HUES6 (cell line): ENCODE measurements around the gene SHISA9.

Experiments
- H3K27ac ChIP-seq: 2 replicates; pipeline ENCODE4 v1.7.0; 2013; ENCODE audit warnings: low read depth, mild to moderate bottlenecking, low read length, inconsistent platforms
- H3K27me3 ChIP-seq: 2 replicates; pipeline ENCODE4 v1.6.1; 2013; ENCODE audit warnings: low read length; ENCODE audit not compliant: control insufficient read depth, insufficient read depth
- H3K36me3 ChIP-seq: 2 replicates; pipeline ENCODE4 v1.6.1; 2013; ENCODE audit warnings: low read length; ENCODE audit not compliant: control insufficient read depth, insufficient read depth
- H3K4me1 ChIP-seq: 2 replicates; pipeline ENCODE4 v1.6.1; 2013; ENCODE audit warnings: low read length; ENCODE audit not compliant: control insufficient read depth, insufficient read depth
- H3K4me3 ChIP-seq: 2 replicates; pipeline ENCODE4 v1.5.1; 2013; ENCODE audit warnings: low read depth, low read length
- H3K9ac ChIP-seq: one replicate; pipeline ENCODE4 v1.6.1; 2013; ENCODE audit warnings: mild to moderate bottlenecking, low read length
- H3K9me3 ChIP-seq: 2 replicates; pipeline ENCODE4 v1.6.1; 2013; ENCODE audit warnings: low read depth, low read length; ENCODE audit not compliant: control insufficient read depth, insufficient read depth

Gene SHISA9

DNA sequence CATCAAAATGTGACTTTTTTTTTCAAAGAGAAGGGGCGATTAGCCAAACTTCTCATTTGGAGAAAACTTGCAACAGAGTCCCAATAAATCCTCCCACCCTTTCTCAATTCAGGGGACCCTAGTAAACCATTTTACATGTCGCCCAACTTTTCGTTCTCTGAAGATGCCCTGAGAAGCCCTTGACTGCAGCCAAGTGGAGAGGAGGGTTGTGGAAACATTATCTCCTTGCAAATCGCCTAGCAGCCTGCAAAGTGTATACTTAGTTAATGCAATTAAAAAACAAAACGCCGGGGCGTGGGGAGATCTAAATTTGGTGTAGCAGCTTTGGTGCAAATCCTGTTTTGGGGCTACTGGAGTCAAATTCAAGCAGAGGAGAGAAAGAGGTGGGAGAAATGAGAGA lies 1.2 kb upstream of the SHISA9 start:
- Histone ChIP-seq H3K9me3 (no peaks in the 10 kb centered on the region), H3K4me3 (peak overlapping the region; percentile 88), H3K9ac (peak overlapping the region; percentile 71), H3K36me3 (no peaks in the 10 kb centered on the region), H3K27ac (no peak overlapping the region), H3K27me3 (peaks cover 52% of the 10 kb centered on the region), H3K4me1 (peaks cover 23% of the 10 kb centered on the region)

DNA sequence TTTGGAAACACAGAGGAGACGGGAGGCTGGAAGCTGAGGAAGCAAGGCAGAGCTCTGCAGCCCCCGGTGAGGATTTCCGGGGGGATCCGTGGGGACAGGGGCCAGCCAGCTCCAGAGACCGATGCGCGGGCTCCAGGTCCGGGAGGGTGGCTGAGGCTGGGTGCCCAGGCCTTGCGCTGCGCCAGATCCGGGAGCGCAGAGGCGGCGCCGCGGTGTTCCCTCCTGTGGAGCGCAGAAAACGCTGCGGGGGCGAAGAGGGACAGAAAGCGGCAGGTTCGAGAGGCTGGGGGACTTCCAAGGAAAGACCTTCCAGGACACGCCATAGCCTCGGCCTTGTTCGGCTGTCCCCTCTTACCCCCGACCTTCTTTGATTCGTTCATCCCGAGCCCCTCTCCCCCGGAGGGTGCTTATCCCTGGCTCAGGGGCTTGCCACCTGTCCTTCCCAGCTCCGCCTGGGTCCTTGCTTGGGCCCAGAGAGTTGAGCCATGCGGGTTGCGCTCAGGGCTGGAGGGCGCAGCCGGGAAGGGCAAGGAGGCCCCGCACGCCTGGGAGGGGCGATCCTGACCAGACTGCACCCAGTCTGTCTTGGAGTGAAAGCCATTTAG lies 697 bp upstream of the SHISA9 start:
- Histone ChIP-seq H3K4me1 (peaks cover 23% of the 10 kb centered on the region), H3K4me3 (peak overlapping the region; percentile 88), H3K27ac (no peak overlapping the region), H3K9ac (peak overlapping the region; percentile 71), H3K36me3 (no peaks in the 10 kb centered on the region), H3K9me3 (no peaks in the 10 kb centered on the region), H3K27me3 (peaks cover 52% of the 10 kb centered on the region)

DNA sequence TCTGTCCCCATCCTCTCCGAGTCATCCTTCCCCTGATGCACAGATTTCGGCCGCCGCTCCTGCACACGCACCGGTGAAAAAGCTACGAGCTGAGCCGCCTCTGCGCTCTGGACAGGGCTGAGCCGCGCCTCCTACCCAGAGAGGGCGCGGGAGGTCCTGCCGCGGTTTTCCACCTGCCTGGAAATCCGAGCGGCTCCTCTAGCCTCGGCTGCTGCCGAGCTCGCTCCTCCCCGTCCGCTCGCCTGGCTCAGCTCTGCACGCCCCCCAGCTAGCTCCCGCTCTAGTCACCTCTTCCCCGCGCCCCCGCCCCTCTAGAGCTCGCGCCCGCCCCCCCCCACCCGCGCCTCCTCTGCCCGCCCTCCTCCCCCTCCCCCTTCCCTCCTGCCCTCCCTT lies 198 bp upstream of the SHISA9 start:
- Histone ChIP-seq H3K9me3 (no peaks in the 10 kb centered on the region), H3K27me3 (peaks cover 52% of the 10 kb centered on the region), H3K9ac (peak overlapping the region; percentile 71), H3K27ac (no peak overlapping the region), H3K4me1 (peaks cover 26% of the 10 kb centered on the region), H3K36me3 (no peaks in the 10 kb centered on the region), H3K4me3 (peak overlapping the region; percentile 88)

DNA sequence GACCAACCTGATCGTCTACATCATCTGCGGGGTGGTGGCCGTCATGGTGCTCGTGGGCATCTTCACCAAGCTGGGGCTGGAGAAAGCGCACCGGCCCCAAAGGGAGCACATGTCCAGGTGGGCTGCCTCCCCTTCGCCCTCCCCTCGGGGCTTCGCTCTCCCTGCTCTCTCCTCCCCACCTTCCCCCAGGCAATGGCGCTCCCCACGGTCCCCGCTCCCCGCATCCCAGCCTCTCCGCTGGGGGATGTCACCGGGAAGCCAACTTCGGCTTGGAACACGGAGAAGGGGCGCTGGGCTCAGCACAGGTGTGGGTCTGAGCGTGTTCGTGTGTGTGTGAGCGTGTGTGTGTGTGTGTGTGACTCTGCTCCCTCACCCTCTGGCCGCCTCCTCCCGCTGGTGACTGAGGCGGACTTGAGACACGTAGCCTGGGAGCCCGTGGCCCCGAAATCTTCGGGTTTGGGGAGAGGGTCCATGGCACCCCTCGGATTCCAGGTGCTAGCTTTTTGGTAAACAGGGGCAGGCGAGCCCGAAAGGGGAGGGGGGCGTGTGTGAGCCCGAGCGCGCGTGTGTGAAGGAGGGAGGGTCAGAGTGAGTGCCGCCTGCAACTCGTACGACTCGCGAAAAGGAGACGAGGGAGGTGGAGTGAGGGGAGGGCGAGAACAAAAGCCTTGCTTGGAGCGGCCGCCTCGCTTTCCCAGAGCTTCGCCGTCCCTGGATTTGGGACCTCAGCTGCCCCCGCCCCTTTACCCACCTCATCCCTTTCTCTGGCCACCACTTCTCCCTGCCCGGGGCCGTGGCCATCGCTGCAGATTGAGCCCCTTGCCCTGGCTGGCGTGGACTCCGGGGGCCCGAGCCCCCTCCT lies 1.3 kb downstream of the SHISA9 start:
- H3K4me1 ChIP-seq, result peaks cover 28% of the 10 kb centered on the region
- peak overlapping the region; percentile 76 for H3K9ac ChIP-seq
- H3K4me3 ChIP-seq, result peak overlapping the region; percentile 88
- no peaks in the 10 kb centered on the region for H3K9me3 ChIP-seq
- H3K36me3 ChIP-seq, result no peaks in the 10 kb centered on the region
- peaks cover 52% of the 10 kb centered on the region for H3K27me3 ChIP-seq
- H3K27ac ChIP-seq, result no peak overlapping the region

DNA sequence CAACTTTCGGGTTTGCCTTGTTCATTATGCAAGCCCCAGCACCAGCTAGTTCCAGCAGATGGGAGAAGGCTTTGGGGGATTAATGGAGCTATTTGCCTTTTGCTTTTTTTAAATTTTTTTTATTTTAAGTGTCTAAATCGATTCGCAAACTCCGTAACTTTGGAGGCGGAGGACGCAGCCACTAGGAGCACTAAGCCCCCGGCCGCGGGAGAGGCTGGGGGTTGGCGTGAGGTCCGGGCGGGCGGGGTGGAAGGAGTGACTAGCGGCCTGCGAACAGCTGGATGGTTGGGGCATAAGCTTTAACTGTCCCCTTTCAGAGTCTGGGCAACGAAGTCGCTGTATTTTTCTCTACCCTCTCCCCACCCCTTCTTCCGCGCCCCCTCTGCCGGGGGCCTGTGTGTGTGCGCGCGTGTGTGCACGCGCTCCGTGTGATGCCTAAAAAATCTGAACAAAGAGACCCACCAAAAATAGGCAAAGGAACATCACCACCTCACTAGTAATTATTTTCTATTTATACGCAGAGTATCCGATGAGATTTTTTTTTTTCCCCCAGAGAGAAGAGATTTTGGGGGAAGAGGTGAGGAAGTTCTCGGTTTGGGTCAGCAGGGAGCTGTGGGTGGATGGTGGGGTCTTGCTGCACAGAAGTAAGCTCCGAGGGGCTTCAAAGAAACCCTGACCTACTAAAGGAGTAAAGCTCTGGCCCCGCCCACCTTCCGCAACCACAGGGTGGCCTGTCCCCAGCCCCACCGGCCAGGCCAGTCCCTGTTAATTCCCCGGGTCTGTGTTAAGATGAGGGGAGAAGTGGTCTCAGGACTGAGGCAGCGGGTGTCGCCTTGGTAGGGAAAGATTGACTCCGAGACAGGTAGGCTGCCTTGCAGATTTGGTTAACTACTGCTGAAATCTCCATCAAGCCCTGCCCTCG lies 2.3 kb downstream of the SHISA9 start:
- Histone ChIP-seq H3K36me3 (peaks cover 4% of the 10 kb centered on the region), H3K27ac (no peak overlapping the region), H3K9me3 (no peaks in the 10 kb centered on the region), H3K4me1 (peaks cover 20% of the 10 kb centered on the region), H3K9ac (peak overlapping the region; percentile 76), H3K4me3 (peak overlapping the region; percentile 88), H3K27me3 (peaks cover 52% of the 10 kb centered on the region)

DNA sequence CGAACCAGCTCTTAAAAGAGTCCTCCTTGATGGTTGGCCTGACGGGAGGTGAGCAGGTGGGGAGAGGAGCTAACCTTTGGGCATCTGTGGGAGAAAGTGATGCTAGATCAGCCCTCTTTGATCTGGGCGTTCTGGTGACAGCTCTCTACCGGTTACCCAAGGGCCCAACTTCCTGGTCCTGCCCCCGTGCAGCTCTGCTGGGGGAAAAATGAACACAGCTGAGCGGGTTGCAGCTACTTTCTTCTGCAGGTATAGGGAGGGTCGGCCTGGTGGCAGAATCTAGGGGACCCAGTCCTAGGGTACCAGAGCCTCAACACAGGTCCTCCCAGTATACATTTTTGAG lies 2.9 kb downstream of the SHISA9 start:
- H3K9ac ChIP-seq, result no peak overlapping the region
- peak overlapping the region; percentile 88 for H3K4me3 ChIP-seq

DNA sequence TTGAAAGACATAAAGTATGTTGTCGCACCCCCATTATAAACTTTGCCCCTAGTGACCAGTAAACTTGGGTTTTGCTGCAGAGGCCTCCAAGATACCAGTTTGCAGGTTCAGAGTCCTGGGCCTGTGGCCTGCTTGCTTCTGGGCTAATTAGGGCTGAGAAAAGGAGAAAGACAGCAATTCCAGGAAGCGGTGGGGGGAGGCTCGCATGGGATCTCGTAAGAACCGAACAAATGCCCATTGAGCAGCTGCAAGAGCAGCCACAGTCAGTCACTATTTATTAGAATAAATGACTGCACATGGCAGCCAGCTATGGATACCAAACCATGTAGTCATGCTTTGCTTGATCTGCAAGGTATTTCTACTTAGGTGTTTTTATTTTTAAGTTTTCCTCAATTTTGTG lies 4.9 kb downstream of the SHISA9 start:
- Histone ChIP-seq H3K27ac (no peak overlapping the region), H3K4me3 (no peak overlapping the region), H3K9me3 (0 out of 2 replicates have a peak, but pooled peaks cover 3% of the 10 kb centered on the region), H3K36me3 (peaks cover 28% of the 10 kb centered on the region), H3K4me1 (peaks cover 5% of the 10 kb centered on the region), H3K27me3 (peaks cover 26% of the 10 kb centered on the region), H3K9ac (no peak overlapping the region)

More for the DNA sequence above, 2.9 kb downstream of the SHISA9 start:
- Histone ChIP-seq H3K27ac (no peak overlapping the region), H3K36me3 (peaks cover 10% of the 10 kb centered on the region), H3K27me3 (peaks cover 46% of the 10 kb centered on the region), H3K4me1 (peaks cover 14% of the 10 kb centered on the region), H3K9me3 (no peaks in the 10 kb centered on the region)

DNA sequence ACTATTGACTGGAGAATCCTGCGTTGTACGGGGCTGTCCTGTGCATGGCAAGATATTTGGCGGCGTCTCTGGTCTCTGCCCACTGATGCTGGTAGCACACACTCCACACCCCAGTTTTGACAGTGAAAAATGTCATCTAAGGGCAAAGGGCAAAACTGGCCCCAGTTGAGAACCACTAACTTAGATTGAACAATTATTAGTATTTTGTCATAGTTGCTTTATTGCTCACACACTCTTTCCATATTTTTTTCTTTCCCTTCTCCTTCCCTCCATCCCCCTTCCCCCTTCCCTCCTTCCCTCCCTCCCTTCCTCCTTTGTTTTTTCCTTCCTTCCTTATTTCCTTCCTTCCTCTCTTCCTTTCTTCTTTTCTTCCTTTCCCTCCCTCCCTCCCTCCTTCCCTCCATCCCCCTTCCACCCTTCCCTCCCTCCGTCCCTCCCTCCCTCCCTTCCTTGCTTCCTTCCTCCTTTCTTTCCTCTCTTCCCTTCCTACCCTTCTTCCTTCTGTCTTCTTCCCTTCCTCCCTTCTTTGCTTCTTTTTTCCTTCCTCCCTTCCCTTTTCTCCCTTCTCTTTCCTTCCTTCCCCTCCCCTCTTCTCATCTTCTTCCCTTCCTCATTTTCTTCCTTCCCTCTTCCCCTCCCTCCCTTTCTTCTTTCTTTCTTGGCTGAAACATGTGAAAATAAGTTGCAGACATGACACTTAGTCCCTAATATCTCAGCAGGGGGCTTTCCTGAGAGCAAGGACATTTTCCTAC lies 5.5 kb downstream of the SHISA9 start:
- Histone ChIP-seq H3K9me3 (0 out of 2 replicates have a peak, but pooled peaks cover 3% of the 10 kb centered on the region), H3K36me3 (peaks cover 29% of the 10 kb centered on the region), H3K9ac (no peak overlapping the region), H3K27me3 (peaks cover 24% of the 10 kb centered on the region), H3K4me1 (peaks cover 5% of the 10 kb centered on the region), H3K27ac (no peak overlapping the region), H3K4me3 (no peak overlapping the region)

DNA sequence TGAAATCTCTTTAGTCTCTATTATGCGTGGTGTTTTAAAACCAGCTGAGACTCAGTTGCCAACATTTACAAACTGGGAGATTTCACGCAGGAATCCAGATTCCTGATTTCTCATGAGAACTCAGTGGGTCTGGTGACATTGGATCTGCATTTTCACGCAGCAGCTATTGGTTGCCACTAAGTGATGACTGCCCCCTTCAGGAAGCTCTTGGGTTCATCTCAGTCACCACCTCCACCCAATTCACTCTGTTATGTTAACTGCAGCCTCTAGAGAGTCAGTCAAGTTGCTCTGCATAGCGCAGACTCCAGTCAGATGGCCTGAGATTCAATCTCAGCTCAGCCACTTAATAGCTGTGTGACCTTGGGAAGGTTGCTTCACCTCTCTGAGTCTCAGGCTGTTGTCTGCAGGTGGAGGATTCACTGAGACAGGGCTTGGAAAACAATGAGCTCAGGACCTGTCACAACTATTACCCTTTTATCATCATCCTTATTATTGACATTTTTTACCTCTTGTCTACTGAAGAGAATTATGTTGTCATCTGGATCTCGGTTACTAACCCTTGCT lies 6.4 kb downstream of the SHISA9 start:
- Histone ChIP-seq H3K36me3 (peaks cover 29% of the 10 kb centered on the region), H3K9me3 (0 out of 2 replicates have a peak, but pooled peaks cover 3% of the 10 kb centered on the region), H3K9ac (no peak overlapping the region), H3K4me3 (no peak overlapping the region), H3K27ac (no peak overlapping the region), H3K4me1 (peaks cover 5% of the 10 kb centered on the region), H3K27me3 (peaks cover 16% of the 10 kb centered on the region)

DNA sequence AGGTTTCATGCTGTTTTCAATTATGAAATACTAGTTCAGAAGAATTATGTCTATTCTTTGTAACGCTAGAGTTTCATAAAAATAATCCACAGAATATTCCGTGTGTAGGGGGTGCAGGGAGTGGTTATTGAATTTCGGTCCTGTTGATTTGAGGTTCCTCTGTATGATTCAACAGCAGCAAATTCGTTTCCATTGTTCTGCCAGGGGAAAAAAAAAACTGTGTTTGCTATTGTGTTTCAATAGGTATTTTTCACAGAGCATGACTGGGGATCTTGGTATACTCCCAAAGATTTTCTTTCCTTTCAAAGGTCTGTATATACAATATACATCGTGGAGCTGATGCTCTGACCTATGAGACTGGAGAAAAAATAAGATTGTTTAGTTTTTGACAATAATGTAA lies 15.8 kb downstream of the SHISA9 start:
- no peaks in the 10 kb centered on the region for H3K27me3 ChIP-seq
- H3K4me3 ChIP-seq, result no peak overlapping the region
- peaks cover 7% of the 10 kb centered on the region for H3K4me1 ChIP-seq
- H3K9me3 ChIP-seq, result no peaks in the 10 kb centered on the region
- no peak overlapping the region for H3K27ac ChIP-seq
- H3K9ac ChIP-seq, result no peak overlapping the region
- H3K36me3 ChIP-seq, result no peaks in the 10 kb centered on the region
